CD4-positive, alpha-beta T cell treated with Interleukin-15 for 4 hours (primary cell): ENCODE results near the gene KIF6.

Source experiments
- DNase-seq: peaks from one replicate; pipeline ENCODE4 v3.0.0-alpha.2; 2020; ENCODE audit warnings: low spot score

KIF6 gene

GRCh38 chr6:39347906-39348585 is 377.2 kb downstream of the KIF6 start:
- DNase-seq = peak; percentile 39

- DNase-seq = no peak
Observed at GRCh38 chr6:39347206-39347605, 378.0 kb downstream of the KIF6 start.

- DNase-seq = no peak
Observed at GRCh38 chr6:39344821-39345280, 380.4 kb downstream of the KIF6 start.

- DNase-seq = no peak
Observed at GRCh38 chr6:39343396-39343870, 381.8 kb downstream of the KIF6 start.

GRCh38 chr6:39342692-39343395 is 382.4 kb downstream of the KIF6 start:
- no peak for DNase-seq

GRCh38 chr6:39341937-39342336 is 383.3 kb downstream of the KIF6 start:
- no peak for DNase-seq

- DNase-seq = no peak
Observed at GRCh38 chr6:39341352-39341751, 383.9 kb downstream of the KIF6 start.

GRCh38 chr6:39339868-39340550 is 385.2 kb downstream of the KIF6 start:
- no peak for DNase-seq

GRCh38 chr6:39339096-39339867 is 385.9 kb downstream of the KIF6 start:
- DNase-seq = no peak

- no peak for DNase-seq
Observed at GRCh38 chr6:39338397-39338796, 386.8 kb downstream of the KIF6 start.

GRCh38 chr6:39335780-39336545 is 389.2 kb downstream of the KIF6 start:
- DNase-seq = no peak

- DNase-seq = no peak
Observed at GRCh38 chr6:39333644-39334438, 391.4 kb downstream of the KIF6 start.

- DNase-seq = no peak
Observed at GRCh38 chr6:39330476-39330875, 394.7 kb downstream of the KIF6 start.

- DNase-seq = no peak
Observed at GRCh38 chr6:39330057-39330456, 395.2 kb downstream of the KIF6 start.

- no peak for DNase-seq
Observed at GRCh38 chr6:39328066-39328465, 397.1 kb downstream of the KIF6 start.

- no peak for DNase-seq
Observed at GRCh38 chr6:39327507-39327906, 397.7 kb downstream of the KIF6 start.

GRCh38 chr6:39322306-39322850 is 402.8 kb downstream of the KIF6 start, which contains the start of gene KCNK16:
Gene KCNK16 (minus strand): TSS chr6:39322702. CDS start chr6:39322540, 162 bp downstream.
- DNase-seq = no peak

- no peak for DNase-seq
Observed at GRCh38 chr6:39321761-39322160, 403.4 kb downstream of the KIF6 start.

- DNase-seq = no peak
Observed at GRCh38 chr6:39320363-39320984, 404.7 kb downstream of the KIF6 start.
